GM20431 (cell line): Measurements from ENCODE around the gene HOXC13.

Experiments
- in situ Hi-C: fragments of 300-500 bp; cut with MseI, MboI; formaldehyde crosslinking; loops from one replicate; pipeline ENCODE4 v1.15.0; 2020; ENCODE audit warnings: low sequenced_read_pairs; ENCODE audit not compliant: unreplicated experiment

HOXC13 gene

DNA sequence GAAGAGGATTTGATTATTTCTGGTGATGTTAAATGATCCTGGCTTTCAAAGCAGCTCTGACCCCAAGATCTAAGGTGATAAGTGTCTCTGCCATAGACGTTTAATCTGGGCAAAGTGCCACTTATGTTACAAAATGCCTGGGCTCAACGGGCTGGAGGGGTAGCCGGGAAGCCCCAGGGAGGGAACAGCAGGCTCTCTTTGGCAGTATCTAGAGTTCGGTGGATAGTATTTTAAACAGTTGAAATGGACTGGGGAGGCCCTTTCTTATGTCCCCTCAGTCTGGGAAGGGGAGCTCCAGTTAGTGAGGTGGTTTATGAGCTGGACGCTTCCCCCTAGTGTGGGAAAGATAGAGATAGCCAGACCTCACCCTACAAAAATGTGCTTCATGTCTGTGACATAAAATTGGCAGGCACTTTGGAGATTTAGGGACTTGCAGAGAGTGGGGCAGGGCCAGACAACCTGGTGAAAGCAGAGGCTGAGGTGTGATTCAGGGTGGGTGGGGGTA, 28.8 kb downstream of the HOXC13 start:
- in situ Hi-C loops: no loop called here

- in situ Hi-C loops: no loop called here
Observed at GRCh38 chr12:53968214-53969127, 29.8 kb downstream of the HOXC13 start.

GRCh38 chr12:53969588-53970259, 31.1 kb downstream of the HOXC13 start:
- in situ Hi-C loops: no loop called here

DNA sequence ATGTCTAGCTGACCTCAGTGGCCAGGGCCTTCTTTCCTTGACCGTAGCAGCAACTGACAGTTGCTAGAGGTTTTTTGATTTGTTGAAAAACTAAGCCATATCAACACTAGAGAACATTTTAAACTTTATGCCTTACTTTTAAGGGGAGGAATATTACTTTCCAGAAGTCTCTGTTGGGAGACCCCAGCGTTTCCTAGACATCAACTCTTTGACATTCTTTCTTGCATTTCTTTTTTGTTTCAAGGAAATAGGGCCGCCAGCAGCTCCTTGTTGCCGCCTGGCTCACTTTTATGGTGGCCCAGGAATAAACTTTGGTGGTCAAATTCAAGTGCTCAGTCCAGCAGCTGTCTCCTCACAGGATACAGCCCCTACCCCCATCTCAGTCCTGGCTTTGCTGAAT, 31.8 kb downstream of the HOXC13 start:
- in situ Hi-C loops: no loop called here

DNA sequence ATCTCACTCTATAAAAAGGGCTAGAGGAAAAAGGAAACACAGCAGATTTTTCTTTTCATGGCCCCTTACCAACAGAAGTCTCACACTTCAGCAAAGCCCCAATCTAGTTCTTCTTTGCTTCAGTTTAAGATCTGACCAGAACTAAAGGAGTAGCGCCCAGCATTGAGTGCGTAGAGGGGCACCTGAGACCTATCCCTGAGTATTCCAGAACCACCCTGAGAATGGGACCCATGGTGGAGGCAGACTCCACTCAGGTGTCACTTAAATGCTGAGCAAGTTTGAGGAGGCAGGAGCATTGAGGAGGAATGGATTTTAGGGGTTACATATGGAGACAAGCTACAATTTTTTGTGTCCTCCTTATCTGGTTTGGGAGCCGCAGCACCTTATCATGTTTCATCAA, 32.5 kb downstream of the HOXC13 start:
- in situ Hi-C loops: no loop called here

DNA sequence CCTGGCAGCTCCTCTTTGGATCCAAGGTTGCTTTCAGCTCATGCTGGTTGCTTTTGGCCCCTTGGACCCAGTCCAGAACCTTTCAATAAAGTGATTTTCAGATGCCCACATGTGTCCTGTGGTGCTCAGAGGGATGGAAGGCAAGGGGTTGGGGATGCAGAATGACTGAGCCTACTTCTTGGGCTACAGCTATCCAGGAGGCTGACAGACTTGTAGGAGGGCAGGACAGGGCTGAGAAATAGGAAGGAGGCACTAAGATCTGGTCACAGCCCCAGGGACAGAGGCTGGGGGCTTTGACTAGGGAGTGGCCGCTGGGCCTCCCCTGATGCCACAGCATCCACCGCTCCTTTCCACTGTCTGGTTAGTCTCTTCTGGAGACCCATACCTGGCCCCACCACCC, 33.1 kb downstream of the HOXC13 start:
- in situ Hi-C loops: no loop called here

GRCh38 chr12:53972152-53972702, 33.6 kb downstream of the HOXC13 start:
- in situ Hi-C loops: no loop called here

- in situ Hi-C loops: no loop called here
Observed at GRCh38 chr12:53972722-53973235, 34.1 kb downstream of the HOXC13 start, which contains the start of gene HOXC11. Gene HOXC11 (plus strand): TSS chr12:53973126. CDS start chr12:53973242, 116 bp downstream.

- in situ Hi-C loops: no loop called here
Observed at GRCh38 chr12:53973236-53974042, 34.8 kb downstream of the HOXC13 start.

DNA sequence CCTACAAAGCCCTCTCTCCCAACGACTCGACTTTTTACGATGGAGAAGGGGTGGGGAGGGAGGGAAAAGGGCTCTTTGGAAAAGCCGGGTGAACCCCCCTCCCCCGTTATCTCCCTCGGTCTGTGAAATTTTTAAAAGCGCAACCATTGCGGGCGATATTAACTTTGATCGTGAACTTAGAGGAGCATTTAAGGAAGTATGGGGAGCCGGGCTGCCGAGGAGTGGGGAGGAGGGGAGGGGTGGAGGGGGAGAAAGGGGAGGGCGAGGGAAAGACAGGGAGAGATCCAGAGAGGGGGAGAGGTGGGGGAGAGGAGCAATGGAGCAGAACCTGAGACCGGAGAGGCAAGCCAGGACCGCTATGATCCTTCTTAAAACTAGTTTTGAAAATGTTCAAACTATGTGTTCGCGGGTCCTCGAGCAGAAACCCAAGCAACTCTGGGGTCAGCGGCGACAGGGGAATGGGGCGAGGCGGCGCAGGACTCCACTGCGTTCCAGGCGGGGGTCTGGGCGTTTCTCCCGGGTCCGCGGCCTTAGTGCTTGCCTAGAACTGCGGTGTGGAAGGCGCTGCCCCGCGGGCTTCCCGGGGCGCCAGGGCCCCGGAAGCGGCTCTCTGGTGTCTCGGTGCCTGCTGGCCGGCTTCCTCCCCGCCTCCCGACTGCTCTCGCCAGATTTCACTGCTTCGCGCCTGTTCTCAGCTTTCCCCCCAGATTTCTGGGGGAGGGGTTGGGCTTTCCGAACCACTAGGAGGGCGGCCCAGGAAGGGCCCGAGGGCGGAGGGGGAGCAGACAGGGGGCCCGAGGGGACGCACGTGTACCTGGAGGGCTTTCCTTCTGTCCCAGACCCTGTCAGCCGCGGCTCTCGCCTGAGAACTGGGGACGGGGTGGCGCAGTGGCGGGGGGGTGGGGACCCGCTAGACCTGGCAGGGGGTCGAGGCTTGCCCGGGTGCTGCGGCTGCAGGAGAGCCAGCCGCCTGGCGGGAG, 35.7 kb downstream of the HOXC13 start, which contains the start of gene HOTAIR:
Gene HOTAIR, minus strand, starts transcription at position 871 of the 980 bp plus-strand sequence.
- in situ Hi-C loops: no loop called here

GRCh38 chr12:53975064-53975471, 36.4 kb downstream of the HOXC13 start:
- in situ Hi-C loops: no loop called here

DNA sequence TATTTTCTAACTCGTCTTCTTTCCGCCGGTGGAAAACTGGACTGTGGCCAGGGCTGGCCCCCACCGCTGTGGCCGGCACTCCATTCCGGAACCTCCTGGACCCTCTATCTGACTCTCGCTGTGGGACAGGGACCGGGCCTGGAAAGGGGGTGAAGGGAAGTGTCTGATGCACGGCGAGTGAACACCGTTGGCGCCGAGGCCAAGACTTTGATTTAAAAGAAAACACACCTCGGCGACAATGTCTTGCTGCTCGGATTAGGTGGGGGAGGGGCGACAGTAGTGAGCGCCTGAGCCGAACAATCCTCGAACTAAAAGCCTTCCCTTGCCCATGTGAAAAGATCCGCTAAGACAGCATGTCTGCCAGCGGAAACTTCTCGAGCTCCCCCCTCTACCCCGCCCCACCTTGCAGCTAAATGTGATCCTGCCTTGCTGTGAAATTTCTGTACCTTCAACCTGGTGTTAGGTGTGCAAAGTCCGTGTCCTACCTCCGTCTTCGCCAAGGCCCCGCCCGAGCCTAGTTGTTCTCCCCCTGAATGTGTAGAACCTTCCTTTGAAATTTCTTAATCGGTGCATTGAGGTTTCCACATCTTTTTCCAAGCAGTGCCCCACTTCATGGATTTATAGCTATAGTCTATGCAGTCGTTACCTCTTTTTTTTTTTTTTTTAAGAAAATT, 37.0 kb downstream of the HOXC13 start:
- in situ Hi-C loops: no loop called here

DNA sequence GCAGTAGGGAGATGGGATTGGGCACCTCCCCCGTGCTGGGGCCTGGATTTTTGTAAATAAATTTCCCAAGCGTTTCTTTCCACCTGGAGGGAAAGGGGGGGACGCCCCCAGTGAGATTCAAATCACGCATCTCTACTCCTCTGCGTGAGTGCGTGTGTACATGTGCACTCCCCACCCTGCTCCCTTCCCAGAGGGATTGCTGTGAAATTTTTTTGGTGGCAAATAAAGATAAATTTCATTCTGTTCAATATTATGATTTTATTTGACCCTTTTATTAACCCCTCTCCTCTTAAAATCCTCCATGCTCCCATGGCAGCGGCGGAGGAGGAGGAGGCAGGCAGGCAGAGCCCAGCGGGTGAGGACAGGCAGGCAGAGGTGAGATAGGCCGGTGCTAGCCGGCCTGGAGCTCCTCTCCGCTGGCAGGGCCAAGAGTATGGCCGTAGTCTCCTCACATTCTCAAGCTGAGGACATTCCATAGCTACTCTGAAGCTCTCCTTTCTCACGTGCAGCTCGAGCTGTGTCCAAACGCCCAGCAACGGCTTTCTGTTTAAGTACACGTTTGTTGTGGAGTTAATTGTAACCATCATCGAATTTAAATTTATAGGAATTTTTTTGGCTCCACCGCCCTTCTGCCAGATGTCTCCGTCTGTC, 37.7 kb downstream of the HOXC13 start:
- in situ Hi-C loops: no loop called here

DNA sequence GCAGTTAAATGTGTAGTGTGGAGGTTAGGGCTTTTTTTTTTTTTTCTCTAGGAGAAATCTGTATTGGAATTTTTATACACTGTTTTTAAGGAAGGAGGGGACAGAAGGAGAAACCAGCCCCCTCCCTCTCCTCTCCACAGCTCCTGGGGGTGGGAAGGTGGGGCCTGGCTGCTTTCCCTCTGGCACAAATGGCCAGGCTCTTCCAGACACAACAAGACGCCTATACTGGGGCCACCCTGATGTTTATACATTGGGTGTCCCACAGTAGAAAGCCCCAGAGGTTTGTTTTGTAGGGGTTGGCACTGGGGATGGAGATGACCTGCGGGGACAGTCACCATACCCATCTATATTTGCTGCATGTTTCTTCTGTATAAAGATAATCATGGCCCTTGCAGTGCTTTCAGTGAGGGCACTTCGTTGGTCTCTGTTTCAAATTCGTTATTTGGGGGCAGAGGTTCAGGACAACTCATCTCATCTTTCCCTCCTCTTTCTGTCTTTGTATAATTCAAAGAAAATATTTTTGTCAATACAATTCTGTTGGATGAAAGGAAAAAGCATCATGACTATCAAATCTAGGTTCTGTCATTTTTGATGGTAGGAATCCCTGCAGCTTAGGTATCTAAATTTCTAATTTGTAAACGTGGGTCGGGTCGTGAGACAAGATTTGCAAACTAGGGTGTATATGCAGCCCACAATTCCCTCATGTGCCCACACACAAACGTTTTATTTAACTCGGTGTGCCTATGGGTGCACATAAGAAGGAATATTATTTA, 38.4 kb downstream of the HOXC13 start:
- in situ Hi-C loops: no loop called here

DNA sequence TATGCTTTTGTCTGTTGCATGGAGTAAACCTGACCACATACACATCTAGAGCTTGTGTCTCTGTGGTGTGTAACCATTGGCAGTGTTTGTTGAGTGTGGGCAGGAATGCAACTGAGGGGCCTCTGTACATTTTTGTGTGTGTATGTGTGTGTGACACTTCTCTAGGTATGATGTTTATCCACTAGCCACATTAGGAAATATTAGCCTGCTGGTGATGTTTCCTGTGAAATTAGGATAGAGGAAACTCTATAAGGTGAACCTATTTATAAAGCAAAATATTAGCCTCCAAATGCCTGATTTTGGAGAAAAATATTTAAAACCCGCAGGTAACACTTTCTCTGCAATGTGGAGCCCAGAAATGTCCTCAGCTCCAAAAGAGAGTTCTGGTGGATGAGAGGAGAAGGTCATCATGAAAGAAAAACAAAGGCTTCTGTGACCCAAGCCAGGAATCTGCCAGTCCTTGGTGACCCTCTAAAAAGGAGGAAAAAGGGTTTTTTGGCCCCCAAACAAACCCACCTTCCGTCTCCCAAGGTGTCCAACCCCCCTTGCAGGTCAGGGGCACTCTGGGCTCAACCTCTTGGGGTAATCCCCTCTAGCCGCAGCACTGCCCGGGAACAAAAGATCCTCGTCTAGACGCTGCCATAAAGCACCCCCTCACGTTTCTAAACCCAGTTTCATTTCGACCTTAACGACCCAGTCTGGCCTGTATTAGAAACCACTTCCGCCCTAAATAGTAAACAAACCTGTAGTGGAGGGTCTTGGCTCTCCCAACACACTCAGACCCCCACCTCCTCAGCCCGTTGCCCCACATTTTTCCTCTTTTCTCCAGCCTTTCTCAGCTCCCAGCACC, 39.2 kb downstream of the HOXC13 start:
- in situ Hi-C loops: no loop called here
